Right atrium auricular region (tissue), 2 donors: Measurements from ENCODE around the gene ZNF654. TPM values are rescaled to one million over a fixed set of nuclear protein-coding genes. Genes with fewer than 3 reads are reported as not detected.

Experiments
- DNase-seq: peaks from one replicate; pipeline ENCODE4 v3.0.0-alpha.2; 2019; ENCODE audit warnings: low spot score
- H3K27ac ChIP-seq, 2 donors: fragments of 200-600 bp; sonication (generic); 1 replicate in 1 of 2; 2 replicates in 1 of 2; pipeline ENCODE4 v1.5.1; 2016 to 2019
- H3K27me3 ChIP-seq, 2 donors: fragments of 200-600 bp; sonication (generic); one replicate each; pipeline versions ENCODE4 v1.5.1 to v1.6.0; 2017 to 2019
- H3K36me3 ChIP-seq: fragments of 200-600 bp; sonication (generic); one replicate; pipeline ENCODE4 v1.5.1; 2016
- H3K4me1 ChIP-seq, 2 donors: fragments of 200-600 bp; sonication (generic); one replicate each; pipeline versions ENCODE4 v1.5.1 to v1.6.0; 2017 to 2019
- H3K4me3 ChIP-seq, 2 donors: fragments of 200-600 bp; sonication (generic); 1 replicate in 1 of 2; 2 replicates in 1 of 2; pipeline ENCODE4 v1.5.1; 2017 to 2019; ENCODE audit warnings: mild to moderate bottlenecking in 1 of 2, moderate library complexity in 1 of 2
- H3K9me3 ChIP-seq, 2 donors: fragments of 200-600 bp; sonication (generic); one replicate each; pipeline ENCODE4 v1.5.1; 2019
- CTCF ChIP-seq, 2 donors: fragments of 200-600 bp; sonication (generic); IDR thresholded peaks; one replicate each; pipeline ENCODE4 v1.5.1; 2019; ENCODE audit warnings: antibody characterized with exemption in 2 of 2
- total RNA-seq, 2 donors: library from RNA; depleted of rRNA; stranded (reverse); fragments of >200 nt; gene quantifications; one replicate each; pipeline ENCODE4 v1.1.0, GENCODE V29; 2016

The ZNF654 gene
- total RNA-seq, 2 donors from 2014 or later = 6.8 to 7.2 TPM

DNA sequence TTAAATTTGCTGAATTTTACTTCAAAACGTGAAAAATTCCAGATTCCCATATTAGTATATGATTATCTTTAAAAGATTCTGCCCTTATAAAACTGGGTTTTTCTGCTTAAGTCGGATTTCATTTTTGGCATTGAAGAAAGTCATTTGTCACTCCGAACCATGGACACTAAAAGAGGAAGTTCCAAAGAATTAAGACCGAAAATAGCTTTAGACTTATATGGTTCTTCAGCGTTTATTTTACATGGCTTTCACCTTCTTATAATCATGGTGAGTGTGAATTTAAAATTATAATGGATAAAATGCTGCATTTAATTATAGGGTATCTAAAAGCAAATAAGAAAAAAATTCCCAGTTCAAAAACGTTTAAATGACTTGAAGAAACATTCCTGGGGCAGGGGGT, 91.8 kb downstream of the ZNF654 start:
- H3K4me1 ChIP-seq = peaks cover 0 to 31% of the 10 kb centered on the region in 2 donors
- no peak for TF ChIP-seq CTCF (IDR thresholded peaks at IDR 0.05)
- H3K27me3 ChIP-seq = no peaks in the 10 kb centered on the region
- peak overlapping the region; percentile 95 for H3K27ac ChIP-seq
- no peaks in the 10 kb centered on the region for H3K9me3 ChIP-seq
- DNase-seq = no peak
- peak overlapping the region; percentile 75 to 89 for H3K4me3 ChIP-seq
- H3K36me3 ChIP-seq = peaks cover 18% of the 10 kb centered on the region

DNA sequence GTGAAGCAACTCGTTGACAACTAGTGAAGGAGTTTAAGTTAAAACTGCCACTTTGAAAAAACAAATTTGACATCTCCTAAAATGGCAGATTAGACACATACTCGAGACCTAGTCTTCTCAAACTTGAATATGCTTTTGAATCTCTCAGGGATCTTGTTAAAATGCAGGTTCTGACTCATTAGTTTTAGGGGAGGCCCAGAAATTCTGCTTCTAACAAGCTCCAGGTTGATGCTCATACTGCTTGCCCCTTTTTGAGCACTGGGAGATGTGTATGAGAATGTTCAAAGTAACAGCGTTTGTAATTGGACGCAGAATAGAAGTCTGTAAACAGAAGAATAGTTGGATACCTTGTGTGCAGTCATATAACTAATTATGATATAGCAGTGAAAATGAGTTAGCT, 92.3 kb downstream of the ZNF654 start:
- TF ChIP-seq CTCF (IDR thresholded peaks at IDR 0.05) = no peak
- H3K27me3 ChIP-seq = no peaks in the 10 kb centered on the region
- peaks cover 0 to 31% of the 10 kb centered on the region in 2 donors for H3K4me1 ChIP-seq
- peak overlapping the region in 1 of 2 donors; percentile 75 for H3K4me3 ChIP-seq
- DNase-seq = no peak
- H3K36me3 ChIP-seq = peaks cover 23% of the 10 kb centered on the region
- no peaks in the 10 kb centered on the region for H3K9me3 ChIP-seq
- no peak overlapping the region for H3K27ac ChIP-seq

DNA sequence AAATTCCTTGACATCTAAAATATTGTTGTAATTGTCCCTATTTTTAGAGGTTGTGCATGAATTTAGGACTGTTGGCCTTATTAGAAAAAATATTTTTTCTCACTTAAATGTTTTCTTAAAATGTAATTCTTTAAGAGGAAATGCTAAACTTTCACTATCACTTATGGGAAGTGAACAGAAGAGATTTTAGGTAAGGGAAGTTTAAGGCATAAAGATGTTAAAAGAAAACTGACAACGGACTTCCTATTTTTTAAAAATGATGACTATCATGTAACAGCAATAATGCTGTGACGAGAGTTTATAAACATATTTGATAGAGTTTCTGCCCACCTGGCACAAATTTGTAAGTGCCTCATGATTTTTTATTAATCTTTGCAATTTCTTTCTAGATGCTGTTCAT, 93.8 kb downstream of the ZNF654 start:
- no peaks in the 10 kb centered on the region for H3K27me3 ChIP-seq
- H3K27ac ChIP-seq = no peak overlapping the region
- DNase-seq = no peak
- no peaks in the 10 kb centered on the region for H3K9me3 ChIP-seq
- TF ChIP-seq CTCF (IDR thresholded peaks at IDR 0.05) = no peak
- peaks cover 37% of the 10 kb centered on the region for H3K36me3 ChIP-seq
- no peak overlapping the region for H3K4me3 ChIP-seq
- H3K4me1 ChIP-seq = peaks cover 0 to 46% of the 10 kb centered on the region in 2 donors

GRCh38 chr3:88166419-88166971, 107.4 kb downstream of the ZNF654 start:
- no peak for TF ChIP-seq CTCF (IDR thresholded peaks at IDR 0.05)
- Histone ChIP-seq H3K27me3 (no peaks in the 10 kb centered on the region), H3K27ac (no peak overlapping the region), H3K4me3 (no peak overlapping the region), H3K4me1 (no peaks in the 10 kb centered on the region), H3K36me3 (peaks cover 9% of the 10 kb centered on the region), H3K9me3 (no peaks in the 10 kb centered on the region)
- DNase-seq = no peak

DNA sequence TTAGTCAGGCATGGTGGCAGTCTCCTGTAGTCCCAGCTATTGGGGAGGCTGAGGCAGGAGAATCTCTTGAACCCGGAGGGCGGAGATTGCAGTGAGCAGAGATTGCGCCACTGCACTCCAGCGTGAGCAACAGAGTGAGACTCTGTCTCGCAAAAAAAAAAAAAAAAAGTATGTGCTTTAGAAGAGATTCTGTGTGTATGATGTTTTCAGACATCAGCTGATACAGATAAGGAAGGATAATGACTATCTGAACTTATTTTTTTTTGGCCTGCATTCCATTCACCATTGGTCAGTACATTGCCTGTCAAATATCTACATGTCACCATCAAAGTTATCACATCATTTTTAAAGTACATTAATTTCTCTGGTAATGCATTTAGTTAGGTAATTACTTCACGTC, 108.1 kb downstream of the ZNF654 start:
- no peaks in the 10 kb centered on the region for H3K27me3 ChIP-seq
- H3K4me1 ChIP-seq = no peaks in the 10 kb centered on the region
- no peak for DNase-seq
- no peak for TF ChIP-seq CTCF (IDR thresholded peaks at IDR 0.05)
- H3K4me3 ChIP-seq = no peak overlapping the region
- peaks cover 9% of the 10 kb centered on the region for H3K36me3 ChIP-seq
- H3K27ac ChIP-seq = no peak overlapping the region
- no peaks in the 10 kb centered on the region for H3K9me3 ChIP-seq

DNA sequence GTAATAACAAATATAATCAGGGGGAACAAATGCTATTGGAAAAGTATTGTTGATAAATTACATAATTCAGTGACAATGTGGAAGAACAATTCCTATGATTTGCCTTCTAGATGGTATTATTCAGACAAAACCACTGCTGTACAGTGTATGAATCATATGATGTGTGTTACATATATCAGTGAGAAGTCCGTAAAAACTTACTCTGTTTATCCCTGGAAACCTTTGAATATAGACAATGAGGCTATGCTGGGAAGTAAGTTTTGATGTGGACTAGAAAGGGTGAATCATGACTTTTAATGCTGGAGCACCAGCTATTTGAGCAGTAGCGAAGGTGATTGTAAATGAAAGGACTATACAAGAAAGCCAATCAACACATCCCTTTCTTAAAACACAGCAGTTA, 108.6 kb downstream of the ZNF654 start:
- Histone ChIP-seq H3K27me3 (no peaks in the 10 kb centered on the region), H3K4me1 (no peaks in the 10 kb centered on the region), H3K27ac (no peak overlapping the region), H3K4me3 (no peak overlapping the region), H3K9me3 (no peaks in the 10 kb centered on the region), H3K36me3 (peaks cover 4% of the 10 kb centered on the region)
- no peak for TF ChIP-seq CTCF (IDR thresholded peaks at IDR 0.05)
- no peak for DNase-seq
